Testis (tissue), 2 donors: ENCODE measurements around the gene NPAS3.

Experiments used
- CTCF ChIP-seq, 3 experiments: fragments of 450-650 bp in 2 of 3; fragments of 200-600 bp in 1 of 3; sonication (generic) in 1 of 3; IDR thresholded peaks; one replicate each; pipeline ENCODE4 v1.5.1; 2016 to 2019; ENCODE audit warnings: antibody characterized with exemption in 3 of 3, mild to moderate bottlenecking in 2 of 3, moderate library complexity in 1 of 3
- POLR2A ChIP-seq: fragments of 450-650 bp; IDR thresholded peaks from one replicate; pipeline ENCODE4 v1.6.1; 2017; ENCODE audit warnings: antibody characterized with exemption, mild to moderate bottlenecking, moderate library complexity

GRCh38 chr14:33726685-33727084 lies 788.0 kb downstream of the NPAS3 start:
- TF ChIP-seq CTCF (IDR thresholded peaks at IDR 0.05) (no peak), POLR2A (no peak)
